CD4-positive, alpha-beta T cell (primary cell): Measurements from ENCODE around the gene AGPS. TPM values are rescaled to one million over a fixed set of nuclear protein-coding genes. Genes with fewer than 3 reads are reported as not detected.

Source experiments
- ATAC-seq: fragments of 200-7000 bp; cut with Tn5 transposase; one replicate; pipeline ENCODE4 v1.10.0; 2022; ENCODE audit warnings: mild to moderate bottlenecking; ENCODE audit not compliant: poor library complexity
- CTCF ChIA-PET: fragments of 350-600 bp; sonication (Branson Sonifier 250); formaldehyde crosslinking; loops from one replicate; lab custom pipeline; 2021; ENCODE audit warnings: antibody characterized with exemption, inconsistent platforms; lab: Charles Lee
- POLR2A ChIA-PET: fragments of 350-600 bp; sonication (Branson Sonifier 250); formaldehyde crosslinking; loops from one replicate; lab custom pipeline; 2021; ENCODE audit warnings: antibody characterized with exemption, inconsistent platforms; lab: Charles Lee
- DNase-seq, 14 experiments: peaks; one replicate each; pipeline ENCODE4 v3.0.0-alpha.2; 2013 to 2020; ENCODE audit warnings: mixed read lengths in 2 of 14
- H3K27ac ChIP-seq, 2 donors: one replicate each; pipeline versions ENCODE4 v1.5.1 to v1.7.0; 2013; ENCODE audit warnings: low read length in 2 of 2, low read depth in 1 of 2, mild to moderate bottlenecking in 1 of 2
- H3K27me3 ChIP-seq, 2 experiments: 1 replicate in 1 of 2; 2 replicates in 1 of 2; pipeline versions ENCODE4 v1.6.1 to v1.7.0; 2013; ENCODE audit warnings: low read length in 2 of 2, control low read depth in 1 of 2, mild to moderate bottlenecking in 1 of 2, moderate library complexity in 1 of 2; ENCODE audit not compliant: insufficient read depth in 2 of 2, control insufficient read depth in 1 of 2
- H3K36me3 ChIP-seq: one replicate; pipeline ENCODE4 v1.6.1; 2013; ENCODE audit warnings: low read length, control low read depth; ENCODE audit not compliant: insufficient read depth
- H3K4me1 ChIP-seq: one replicate; pipeline ENCODE4 v1.6.1; 2013; ENCODE audit warnings: low read length, control low read depth; ENCODE audit not compliant: insufficient read depth
- H3K4me3 ChIP-seq: one replicate; pipeline ENCODE4 v1.5.1; 2013; ENCODE audit warnings: mild to moderate bottlenecking, low read length, moderate library complexity
- H3K9me3 ChIP-seq, 2 experiments: 1 replicate in 1 of 2; 2 replicates in 1 of 2; pipeline versions ENCODE4 v1.6.1 to v1.7.0; 2013; ENCODE audit warnings: low read length in 2 of 2, mild to moderate bottlenecking in 2 of 2, control low read depth in 1 of 2, moderate library complexity in 1 of 2; ENCODE audit not compliant: control insufficient read depth in 1 of 2, insufficient read depth in 1 of 2
- H3K27ac Mint-ChIP-seq: one replicate; pipeline ENCODE4 v1.8.0; 2020; ENCODE audit warnings: mixed read lengths
- H3K27me3 Mint-ChIP-seq: one replicate; pipeline ENCODE4 v1.8.0; 2021; ENCODE audit warnings: mixed read lengths
- H3K36me3 Mint-ChIP-seq: one replicate; pipeline ENCODE4 v1.8.0; 2021; ENCODE audit warnings: low read depth, mixed read lengths
- H3K4me1 Mint-ChIP-seq: one replicate; pipeline ENCODE4 v1.8.0; 2021; ENCODE audit warnings: low read depth, mixed read lengths
- H3K4me3 Mint-ChIP-seq: one replicate; pipeline ENCODE4 v1.8.0; 2020; ENCODE audit warnings: mild to moderate bottlenecking, mixed read lengths
- H3K9me3 Mint-ChIP-seq: one replicate; pipeline ENCODE4 v1.8.0; 2020; ENCODE audit warnings: mixed read lengths
- intact Hi-C, 2 experiments: fragments of 100-400 bp; cut with DNase I in 1 of 2; cut with micrococcal nuclease in 1 of 2; formaldehyde crosslinking; loops; one replicate each; pipeline versions ENCODE4 v1.15.1 to v1.9.0; 2023 to 2025; cut with DNase I, micrococcal nuclease
- total RNA-seq, 174 experiments: library from RNA in 2 of 174; stranded (reverse) in 2 of 174; gene quantifications; one replicate each; pipeline ENCODE4 v1.2.3 and lab custom pipeline; 2021 to 2026
- TF ChIP-seq, protein P1 (sequence below): fragments of 200-600 bp; IDR thresholded peaks from one replicate; pipeline ENCODE4 v1.8.0; 2022; ENCODE audit warnings: antibody characterized with exemption, mild to moderate bottlenecking

AGPS gene
- total RNA-seq, 2 experiments from 2014 or later: 21.5 to 23.9 TPM

- Mint-ChIP-seq H3K36me3 (peaks cover 82% of the 10 kb centered on the region), H3K9me3 (no peaks in the 10 kb centered on the region), H3K4me3 (no peak overlapping the region), H3K4me1 (no peaks in the 10 kb centered on the region), H3K27ac (no peak overlapping the region), H3K27me3 (no peaks in the 10 kb centered on the region)
- intact Hi-C loops: no loop called here
- no peak overlapping the region for H3K27ac ChIP-seq
- ChIA-PET CTCF (no interaction called here), POLR2A (interaction anchor here (1.6 kb wide), 1 partner anchor 10 kb away, joined by 4 read pairs; no protein-coding TSS in a partner anchor)
- H3K27me3 ChIP-seq: no peaks in the 10 kb centered on the region
- H3K9me3 ChIP-seq: no peaks in the 10 kb centered on the region
- H3K36me3 ChIP-seq: peaks cover 28% of the 10 kb centered on the region
- ATAC-seq (no peak), DNase-seq (no peak)
- no peak overlapping the region for H3K4me3 ChIP-seq
- TF ChIP-seq, protein P1, sequence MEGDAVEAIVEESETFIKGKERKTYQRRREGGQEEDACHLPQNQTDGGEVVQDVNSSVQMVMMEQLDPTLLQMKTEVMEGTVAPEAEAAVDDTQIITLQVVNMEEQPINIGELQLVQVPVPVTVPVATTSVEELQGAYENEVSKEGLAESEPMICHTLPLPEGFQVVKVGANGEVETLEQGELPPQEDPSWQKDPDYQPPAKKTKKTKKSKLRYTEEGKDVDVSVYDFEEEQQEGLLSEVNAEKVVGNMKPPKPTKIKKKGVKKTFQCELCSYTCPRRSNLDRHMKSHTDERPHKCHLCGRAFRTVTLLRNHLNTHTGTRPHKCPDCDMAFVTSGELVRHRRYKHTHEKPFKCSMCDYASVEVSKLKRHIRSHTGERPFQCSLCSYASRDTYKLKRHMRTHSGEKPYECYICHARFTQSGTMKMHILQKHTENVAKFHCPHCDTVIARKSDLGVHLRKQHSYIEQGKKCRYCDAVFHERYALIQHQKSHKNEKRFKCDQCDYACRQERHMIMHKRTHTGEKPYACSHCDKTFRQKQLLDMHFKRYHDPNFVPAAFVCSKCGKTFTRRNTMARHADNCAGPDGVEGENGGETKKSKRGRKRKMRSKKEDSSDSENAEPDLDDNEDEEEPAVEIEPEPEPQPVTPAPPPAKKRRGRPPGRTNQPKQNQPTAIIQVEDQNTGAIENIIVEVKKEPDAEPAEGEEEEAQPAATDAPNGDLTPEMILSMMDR: no peak
- H3K4me1 ChIP-seq: no peaks in the 10 kb centered on the region
Measured at GRCh38 chr2:177520324-177520723, 127.8 kb downstream of the AGPS start.

DNA sequence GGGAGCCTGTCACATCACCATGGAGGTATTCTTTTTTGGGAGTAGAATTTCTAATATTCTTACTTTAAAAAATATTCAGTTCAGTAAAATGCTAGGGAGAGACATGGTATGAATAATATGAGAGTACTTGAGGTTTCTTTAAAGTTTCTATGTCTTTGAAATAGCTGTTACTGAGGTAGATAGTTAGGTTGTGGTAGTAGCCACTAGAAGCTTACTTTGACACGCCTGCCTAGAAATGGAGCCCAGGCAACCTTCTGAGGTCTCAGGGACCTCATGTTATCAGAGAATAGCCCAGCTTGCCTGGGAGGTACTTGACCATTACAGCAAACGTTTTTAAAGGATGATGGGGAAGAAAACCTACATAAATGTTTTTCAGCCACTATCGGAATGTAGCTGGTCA lies 131.2 kb downstream of the AGPS start:
- Histone ChIP-seq H3K4me1 (no peaks in the 10 kb centered on the region), H3K4me3 (no peak overlapping the region), H3K36me3 (peaks cover 22% of the 10 kb centered on the region), H3K9me3 (no peaks in the 10 kb centered on the region), H3K27me3 (no peaks in the 10 kb centered on the region), H3K27ac (no peak overlapping the region)
- ATAC-seq (no peak), DNase-seq (no peak)
- no peaks in the 10 kb centered on the region for H3K27me3 Mint-ChIP-seq
- ChIA-PET POLR2A (no interaction called here), CTCF (no interaction called here)
- no peak overlapping the region for H3K27ac Mint-ChIP-seq
- no peak overlapping the region for H3K4me3 Mint-ChIP-seq
- peaks cover 66% of the 10 kb centered on the region for H3K36me3 Mint-ChIP-seq
- H3K9me3 Mint-ChIP-seq: no peaks in the 10 kb centered on the region
- no peaks in the 10 kb centered on the region for H3K4me1 Mint-ChIP-seq
- intact Hi-C loops: no loop called here
- TF ChIP-seq, protein P1: no peak

DNA sequence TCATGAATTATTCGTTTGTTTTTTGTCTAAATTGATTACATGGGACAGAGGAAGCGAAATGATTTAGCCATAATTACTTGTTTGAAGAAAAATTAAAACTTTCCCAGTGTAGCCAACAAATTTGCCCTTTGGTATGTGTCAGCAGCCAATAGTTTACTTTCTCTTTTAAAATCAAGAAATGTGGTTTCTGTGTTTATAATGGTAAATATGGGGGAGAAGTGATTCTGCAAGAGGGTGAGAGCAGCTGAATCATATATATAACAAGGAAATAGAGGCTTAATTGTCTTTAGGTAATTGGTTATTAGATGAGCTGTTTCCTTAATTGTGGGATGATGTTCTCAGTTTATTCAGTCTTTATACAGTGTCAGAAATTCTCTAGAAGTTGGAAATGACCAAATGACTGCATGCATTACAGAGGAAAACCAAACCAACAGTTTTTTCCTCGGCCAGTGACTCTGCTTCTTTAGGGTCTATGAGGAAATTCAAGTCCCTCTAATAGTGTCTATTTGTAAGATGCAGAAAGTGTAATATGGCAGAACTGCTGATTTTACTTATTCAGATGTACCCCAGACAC lies 132.9 kb downstream of the AGPS start:
- no peaks in the 10 kb centered on the region for H3K9me3 ChIP-seq
- H3K36me3 ChIP-seq: peaks cover 22% of the 10 kb centered on the region
- TF ChIP-seq, protein P1: no peak
- no peak for ATAC-seq
- no peak overlapping the region for H3K27ac ChIP-seq
- no peaks in the 10 kb centered on the region for H3K4me1 ChIP-seq
- POLR2A ChIA-PET: no interaction called here
- H3K4me3 ChIP-seq: no peak overlapping the region
- H3K4me3 Mint-ChIP-seq: no peak overlapping the region
- no peaks in the 10 kb centered on the region for H3K9me3 Mint-ChIP-seq
- H3K27me3 ChIP-seq: no peaks in the 10 kb centered on the region
- H3K36me3 Mint-ChIP-seq: peaks cover 49% of the 10 kb centered on the region
- no peaks in the 10 kb centered on the region for H3K27me3 Mint-ChIP-seq
- no peak overlapping the region for H3K27ac Mint-ChIP-seq
- no peak for DNase-seq
- intact Hi-C loops: no loop called here
- CTCF ChIA-PET: interaction anchor here (0.7 kb wide), 1 partner anchor 15 kb away, joined by 3 read pairs; no protein-coding TSS in a partner anchor
- no peaks in the 10 kb centered on the region for H3K4me1 Mint-ChIP-seq
